ENCODE measurements around the gene CAPN15.

Gene CAPN15

DNA sequence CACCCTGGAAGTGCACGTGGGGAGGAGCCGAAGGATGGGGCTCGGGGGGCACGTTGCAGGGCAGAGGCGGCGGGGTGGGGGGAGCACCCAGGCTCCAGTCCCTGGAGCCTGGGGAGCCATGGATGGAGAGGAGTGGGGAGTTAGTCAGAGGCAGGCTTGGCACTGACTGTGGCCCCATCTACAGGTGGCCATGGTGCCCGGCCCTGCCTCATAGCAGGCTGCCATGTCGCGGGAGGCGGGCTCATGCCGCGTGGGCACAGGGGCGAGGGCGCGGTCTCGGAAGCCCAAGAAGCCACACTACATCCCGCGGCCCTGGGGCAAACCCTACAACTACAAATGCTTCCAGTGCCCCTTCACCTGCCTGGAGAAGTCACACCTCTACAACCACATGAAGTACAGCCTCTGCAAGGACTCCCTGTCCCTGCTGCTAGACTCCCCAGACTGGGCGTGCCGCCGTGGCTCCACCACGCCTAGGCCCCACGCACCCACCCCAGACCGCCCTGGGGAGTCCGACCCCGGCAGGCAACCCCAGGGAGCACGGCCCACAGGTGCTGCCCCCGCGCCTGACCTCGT lies 35.6 kb downstream of the CAPN15 start:
- no peak for DNase-seq

- no peak for DNase-seq
These were observed 37.3 kb downstream of the CAPN15 start for GRCh38 chr16:564690-565418.

DNA sequence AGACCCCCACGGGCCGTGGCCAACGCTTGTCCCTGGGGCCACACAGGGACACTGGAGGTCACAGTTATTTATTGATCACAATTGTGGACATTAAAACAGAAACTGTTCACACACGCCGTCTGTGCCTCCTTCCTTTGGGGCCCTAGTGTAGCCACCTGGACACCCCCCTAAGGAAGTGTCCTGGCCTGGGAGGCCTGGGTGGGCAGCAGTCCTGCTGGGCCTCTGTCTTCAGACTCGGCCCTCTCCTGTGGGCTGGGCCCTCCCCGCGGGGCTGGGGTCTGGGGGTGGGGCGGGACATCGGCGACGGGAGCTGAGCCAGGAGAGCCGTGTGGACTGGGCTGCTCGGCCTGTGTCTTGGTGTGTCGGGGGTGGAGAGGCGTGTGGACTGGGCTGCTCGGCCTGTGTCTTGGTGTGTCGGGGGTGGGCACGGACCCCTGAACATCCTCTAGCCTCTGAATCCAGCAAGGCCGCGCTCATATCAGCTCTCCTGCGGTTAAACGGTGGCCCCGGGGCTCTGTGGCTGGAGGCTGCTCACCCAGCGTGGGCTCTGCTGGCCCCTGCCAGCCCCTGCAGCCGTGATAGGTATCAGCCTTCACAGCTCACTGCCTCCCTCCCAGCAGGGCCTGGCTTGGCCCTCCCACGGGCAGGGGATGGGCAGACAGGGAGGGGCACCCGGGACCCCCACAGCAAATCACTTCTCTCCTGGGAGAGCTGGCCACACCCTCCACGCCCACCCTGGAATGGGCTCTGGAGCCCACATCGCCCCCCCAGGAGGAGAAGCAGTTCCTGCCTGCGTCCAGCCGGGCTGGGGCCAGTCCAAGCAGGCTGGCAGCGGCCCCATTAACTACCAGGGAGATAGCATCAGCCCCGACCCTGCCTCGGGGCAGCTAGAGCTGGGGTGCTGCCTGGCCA lies 38.2 kb downstream of the CAPN15 start:
- no peak for DNase-seq

DNA sequence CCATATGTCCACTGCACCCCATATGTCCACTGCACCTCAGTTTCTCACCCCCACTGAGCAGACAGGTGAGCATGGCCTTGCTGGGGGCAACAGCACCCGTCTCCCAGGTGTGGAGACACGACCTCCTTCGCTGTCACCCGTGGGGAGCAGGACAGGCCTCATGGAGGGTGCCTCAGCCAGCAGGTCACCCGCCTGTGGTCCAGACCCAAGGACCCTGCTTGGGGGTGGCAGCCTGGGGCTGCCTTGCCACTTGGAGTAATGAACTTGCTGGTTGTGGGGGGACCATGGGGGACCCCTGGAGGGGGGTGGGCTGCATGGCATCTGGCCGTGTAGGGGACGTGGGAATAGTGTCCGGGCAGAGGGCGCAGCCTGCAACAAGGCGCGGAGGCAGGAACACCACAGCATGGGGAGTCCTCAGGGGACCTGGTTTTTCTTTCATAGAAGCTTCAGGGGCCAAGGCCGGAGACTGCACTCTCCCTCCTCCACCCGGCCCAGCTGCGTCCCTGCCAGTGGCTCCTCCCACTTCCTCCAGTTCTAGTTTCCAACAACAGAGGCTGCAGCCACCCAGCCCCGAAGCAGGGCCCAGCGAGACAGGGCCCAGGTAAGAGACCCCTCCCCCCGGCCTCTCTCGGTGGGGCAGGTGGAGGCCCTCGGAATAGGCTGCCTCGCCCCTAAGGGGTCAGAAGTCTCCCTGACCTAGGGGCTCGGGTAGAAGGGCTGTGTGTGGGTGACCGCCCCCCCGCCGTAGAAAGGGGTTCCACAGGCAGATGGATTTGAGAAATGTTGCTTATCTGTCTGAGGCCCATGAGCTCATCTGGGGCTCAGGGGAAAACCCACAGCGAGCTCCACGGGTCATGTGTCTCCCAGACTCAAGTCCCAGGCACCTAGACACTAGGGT lies 39.2 kb downstream of the CAPN15 start, which contains the start of gene NHLRC4:
Gene NHLRC4, plus strand, starts transcription at position 531 of the 898 bp plus-strand sequence. CDS start 1,043 bp downstream, outside the sequence.
- DNase-seq: peak in 1 of 2 experiments; percentile 25

DNA sequence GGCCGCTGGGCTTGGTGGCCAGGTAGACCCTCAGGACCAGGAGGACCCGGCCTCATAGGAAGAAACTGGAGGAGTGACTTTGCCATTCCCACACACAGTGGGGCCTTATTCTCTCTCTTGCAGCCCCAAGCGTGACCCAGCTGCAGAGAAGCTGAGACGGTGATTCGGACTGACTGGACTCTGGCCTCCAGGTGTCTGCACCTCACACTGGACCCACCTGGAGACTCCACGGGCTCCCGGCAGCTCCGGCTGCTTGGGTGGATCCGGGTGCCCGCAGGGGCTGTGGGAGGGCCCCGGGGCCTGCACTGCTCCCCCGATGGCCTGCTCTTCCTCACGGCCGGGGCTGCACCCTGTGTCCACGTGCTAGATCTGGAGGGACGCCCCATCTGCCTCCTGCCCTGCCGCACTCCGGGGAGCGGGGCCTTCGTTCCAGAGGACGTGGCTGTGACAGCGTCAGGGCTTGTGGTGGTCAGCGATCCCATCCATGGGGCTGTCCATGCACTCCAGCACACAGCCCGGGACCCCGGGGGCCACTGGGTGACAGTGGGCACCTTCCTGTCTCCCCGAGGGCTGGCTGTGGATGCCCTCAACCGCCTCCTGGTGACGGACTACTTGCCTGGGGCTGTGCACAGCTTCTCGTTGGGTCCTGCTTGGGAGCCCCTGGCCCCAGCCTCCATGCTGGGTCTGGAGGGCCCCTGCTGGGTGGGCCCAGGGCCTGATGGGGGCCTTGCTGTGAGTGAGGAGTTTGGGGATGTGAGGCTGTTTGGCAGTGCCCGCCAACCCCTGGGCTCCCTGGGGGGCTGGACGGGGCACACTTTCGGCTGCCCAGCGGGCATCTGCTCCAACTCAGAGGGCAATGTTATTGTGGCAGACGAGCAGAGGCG lies 40.1 kb downstream of the CAPN15 start:
- no peak for DNase-seq

GRCh38 chr16:568401-569258 lies 41.1 kb downstream of the CAPN15 start:
- DNase-seq: no peak

DNA sequence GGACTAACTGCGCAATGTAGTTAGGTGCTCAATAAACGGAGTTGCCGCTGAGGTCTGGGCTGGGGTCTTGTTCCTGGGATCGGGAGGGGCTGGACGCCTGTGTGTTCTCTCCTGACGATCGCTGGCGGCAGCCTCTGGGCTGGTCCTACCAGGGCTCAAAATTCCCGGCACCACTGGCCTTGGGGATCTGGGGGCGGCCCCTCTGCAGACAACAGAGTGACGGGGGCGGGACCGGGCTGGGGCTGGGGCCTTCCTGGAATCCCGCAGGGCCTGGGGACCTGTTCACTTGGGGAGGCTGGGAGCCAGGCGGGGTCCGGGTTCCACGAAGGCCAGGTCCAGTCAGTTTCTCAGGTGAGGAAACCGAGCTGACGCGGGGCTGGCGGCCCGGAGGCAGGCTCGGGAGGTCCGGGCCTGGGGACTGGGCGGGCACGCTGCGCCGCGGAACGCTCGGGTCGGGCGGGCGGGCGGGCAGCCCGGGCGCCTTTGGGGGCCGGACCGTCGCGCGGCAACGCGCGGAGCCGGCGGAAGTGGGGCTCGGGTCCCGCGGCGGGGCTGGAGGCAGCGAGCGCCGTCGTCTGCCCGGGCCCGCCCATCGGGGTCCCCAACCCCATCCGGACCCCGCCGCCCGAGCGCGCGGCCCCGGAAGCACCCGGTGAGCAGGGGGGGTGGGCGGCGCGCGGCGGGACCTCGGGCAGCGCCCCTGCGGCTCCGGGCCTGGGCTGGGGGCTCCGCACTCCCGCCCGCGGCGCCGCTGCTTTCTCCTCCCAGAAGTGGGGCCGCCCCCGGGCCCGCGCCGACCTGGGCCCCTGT lies 42.1 kb downstream of the CAPN15 start, which contains the start of gene PIGQ:
Gene PIGQ, plus strand, starts transcription at position 524 of the 810 bp plus-strand sequence. CDS start 4,107 bp downstream, outside the sequence.
- DNase-seq: peak in 1 of 2 experiments; percentile 55

GRCh38 chr16:572865-573650 lies 45.5 kb downstream of the CAPN15 start:
- DNase-seq: no peak

GRCh38 chr16:574021-574760 lies 46.7 kb downstream of the CAPN15 start:
- DNase-seq: no peak

DNA sequence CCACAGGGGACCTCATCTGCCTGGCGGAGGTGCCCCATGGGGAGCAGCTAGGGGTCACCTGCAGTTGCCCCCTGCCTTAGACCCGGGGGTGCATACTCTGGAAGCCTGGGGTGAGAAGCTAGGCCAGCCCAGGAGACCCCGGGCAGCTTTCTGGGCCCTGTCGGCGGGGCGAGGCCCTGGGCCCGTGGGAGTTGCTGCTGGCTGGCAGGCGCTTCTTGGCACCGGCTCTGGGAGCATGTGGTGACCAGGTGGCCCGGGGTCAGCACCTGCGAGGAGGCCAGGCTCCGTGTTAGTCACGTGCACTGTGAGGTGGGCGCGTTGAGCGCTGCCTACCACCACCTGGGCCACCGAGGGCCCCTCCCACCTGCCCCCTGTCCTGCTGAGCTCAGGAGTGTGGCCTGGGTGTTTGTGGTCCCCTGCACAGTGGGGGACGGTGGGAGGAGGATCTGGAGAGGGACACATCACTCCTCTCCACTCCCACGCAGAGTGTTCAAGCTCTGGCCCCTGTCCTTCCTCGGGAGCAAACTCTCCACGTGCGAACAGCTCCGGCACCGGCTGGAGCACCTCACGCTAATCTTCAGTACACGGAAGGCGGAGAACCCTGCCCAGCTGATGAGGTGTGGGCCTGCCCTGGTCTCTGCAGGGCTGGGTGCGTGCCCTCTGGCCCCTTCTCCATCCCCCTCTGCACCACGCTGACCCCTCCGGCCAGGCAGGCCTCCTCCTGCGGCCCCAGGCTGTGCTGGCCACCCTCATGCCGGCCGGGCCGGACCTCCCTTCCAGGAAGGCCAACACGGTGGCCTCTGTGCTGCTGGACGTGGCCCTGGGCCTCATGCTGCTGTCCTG lies 48.1 kb downstream of the CAPN15 start:
- DNase-seq: no peak

DNA sequence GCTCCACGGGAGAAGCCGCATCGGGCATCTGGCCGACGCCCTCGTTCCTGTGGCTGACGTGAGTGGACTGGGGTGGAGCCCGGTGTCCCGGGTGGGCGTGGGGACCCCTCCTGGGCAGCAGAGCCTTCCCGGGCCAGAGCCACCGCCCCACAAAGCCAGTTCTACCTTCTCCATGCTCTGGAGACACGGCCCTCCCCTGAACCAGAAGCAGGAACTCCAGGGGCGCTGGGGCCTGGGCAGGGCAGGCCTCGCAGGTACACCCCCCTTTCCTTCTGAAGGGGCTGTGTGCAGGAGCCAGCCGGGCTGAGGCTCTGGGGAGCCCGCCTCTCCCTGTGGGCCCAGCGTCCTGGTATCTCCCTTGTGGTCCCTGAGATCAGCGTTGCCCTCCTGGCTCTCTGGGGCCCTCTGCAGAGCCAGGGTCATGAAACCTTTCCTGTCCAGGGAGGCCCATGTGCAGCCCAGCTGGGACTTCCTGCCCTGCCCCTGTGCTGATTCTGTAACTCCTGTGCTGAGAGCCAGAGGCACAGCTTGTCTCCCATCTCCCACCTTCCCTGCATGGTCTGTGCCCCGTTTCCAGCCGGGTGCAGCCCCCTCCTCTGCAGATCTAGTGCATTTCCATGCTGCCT lies 48.8 kb downstream of the CAPN15 start:
- no peak for DNase-seq

DNA sequence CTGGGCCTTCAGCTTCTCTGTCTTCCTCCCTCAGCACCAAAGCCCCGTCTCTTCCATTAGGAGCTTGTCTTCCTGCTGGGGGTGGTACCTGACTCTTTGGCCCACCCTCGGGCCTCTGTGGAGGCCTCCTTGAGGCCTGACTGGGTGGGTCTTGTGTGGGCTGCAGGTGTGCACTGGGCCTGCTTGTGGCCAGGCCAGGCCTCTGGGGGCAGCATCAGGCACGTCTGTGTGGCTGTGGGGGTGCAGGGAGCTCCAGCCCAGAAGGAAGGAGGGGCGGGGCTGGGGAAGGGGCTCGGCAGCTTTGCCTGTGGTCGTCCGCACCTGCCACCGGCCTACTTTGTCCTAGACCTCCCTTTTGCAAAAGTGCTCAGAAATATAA lies 49.3 kb downstream of the CAPN15 start:
- no peak for DNase-seq

DNA sequence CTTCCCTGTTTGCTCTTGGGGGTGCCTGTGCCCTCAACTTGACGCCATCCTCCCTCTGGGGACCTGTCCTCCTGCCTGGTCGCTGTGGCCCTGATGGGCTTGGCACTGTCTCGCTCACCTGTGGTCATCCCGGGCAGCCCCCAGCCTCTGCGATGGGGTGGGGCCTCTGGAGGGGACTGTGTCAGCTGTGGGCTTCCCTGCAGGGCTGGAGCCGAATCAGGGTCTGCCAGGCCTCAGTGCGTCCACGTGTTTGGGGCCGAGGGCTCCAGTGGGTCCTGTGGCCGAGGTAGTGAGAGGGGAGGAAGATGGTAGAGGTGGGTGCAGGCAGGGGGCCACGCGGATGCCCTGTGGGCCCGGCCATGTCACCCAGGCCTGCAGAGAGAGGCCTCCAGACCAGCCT lies 50.3 kb downstream of the CAPN15 start:
- no peak for DNase-seq

- DNase-seq: no peak
These were observed 50.8 kb downstream of the CAPN15 start for GRCh38 chr16:578232-578869.

GRCh38 chr16:578870-579405 lies 51.4 kb downstream of the CAPN15 start:
- peak; percentile 37 to 60 for DNase-seq
